Vagina (tissue), 2 donors: ENCODE results near the gene COTL1. TPM values are rescaled to one million over a fixed set of nuclear protein-coding genes. Genes with fewer than 3 reads are reported as not detected.
"Not testable (repeated sequence)": the region's sequence is repeated elsewhere in the genome, so short reads cannot be mapped to it uniquely, and the experiment has no call there.

ENCODE experiments used
- DNase-seq, 2 donors: peaks; one replicate each; pipeline ENCODE4 v3.0.0-alpha.2; 2017; ENCODE audit errors: extremely low spot score in 2 of 2
- H3K27ac ChIP-seq: fragments of 200-600 bp; sonication (generic); one replicate; pipeline ENCODE4 v1.5.1; 2019
- H3K27me3 ChIP-seq: fragments of 200-600 bp; sonication (generic); one replicate; pipeline ENCODE4 v1.5.1; 2019
- H3K36me3 ChIP-seq, 2 donors: fragments of 200-600 bp; sonication (generic); one replicate each; pipeline ENCODE4 v1.5.1; 2017 to 2019
- H3K4me1 ChIP-seq: fragments of 200-600 bp; sonication (generic); one replicate; pipeline ENCODE4 v1.5.1; 2019
- H3K4me3 ChIP-seq, 2 donors: fragments of 200-600 bp; sonication (generic); 1 replicate in 1 of 2; 2 replicates in 1 of 2; pipeline ENCODE4 v1.5.1; 2016 to 2019
- H3K9me3 ChIP-seq: fragments of 200-600 bp; sonication (generic); one replicate; pipeline ENCODE4 v1.5.1; 2019
- CTCF ChIP-seq, 3 experiments: fragments of 450-650 bp in 2 of 3; fragments of 200-600 bp in 1 of 3; sonication (generic) in 1 of 3; IDR thresholded peaks; one replicate each; pipeline ENCODE4 v1.5.1; 2017 to 2019; ENCODE audit warnings: antibody characterized with exemption in 3 of 3, mild to moderate bottlenecking in 2 of 3, moderate library complexity in 2 of 3
- POLR2A ChIP-seq, 2 donors: fragments of 450-650 bp; IDR thresholded peaks; one replicate each; pipeline ENCODE4 v1.6.1; 2017; ENCODE audit warnings: antibody characterized with exemption in 2 of 2, mild to moderate bottlenecking in 2 of 2, moderate library complexity in 2 of 2
- POLR2AphosphoS5 ChIP-seq, 2 donors: sonication (generic); formaldehyde crosslinking; IDR thresholded peaks; one replicate each; pipeline ENCODE4 v1.9.0; 2017; ENCODE audit warnings: antibody characterized with exemption in 2 of 2, mild to moderate bottlenecking in 2 of 2, low read depth in 1 of 2; ENCODE audit not compliant: insufficient read depth in 1 of 2
- intact Hi-C: fragments of 100-400 bp; cut with DNase I; formaldehyde crosslinking; loops from one replicate; pipeline ENCODE4 v1.15.1; 2023
- total RNA-seq: library from RNA; depleted of rRNA; stranded (reverse); fragments of >200 nt; gene quantifications from one replicate; pipeline ENCODE4 v1.2.3, GENCODE V29; 2016

Gene COTL1
- total RNA-seq, 1 donor from 2014 or later, result 67.8 TPM

- Histone ChIP-seq H3K4me3 (no peak overlapping the region), H3K4me1 (no peaks in the 10 kb centered on the region), H3K27ac (no peak overlapping the region), H3K9me3 (no peaks in the 10 kb centered on the region), H3K36me3 (no peaks in the 10 kb centered on the region), H3K27me3 (no peaks in the 10 kb centered on the region)
- no peak for TF ChIP-seq CTCF (IDR thresholded peaks at IDR 0.05)
- TF ChIP-seq POLR2AphosphoS5 (IDR thresholded peaks at IDR 0.05; ENCODE audit: insufficient read depth in 1 of 2, low read depth in 1 of 2), result no peak
- no peak for TF ChIP-seq POLR2A (IDR thresholded peaks at IDR 0.05)
- intact Hi-C loops, result no loop called here
- no peak for DNase-seq
Observed at GRCh38 chr16:84559311-84559932, 58.5 kb downstream of the COTL1 start.

DNA sequence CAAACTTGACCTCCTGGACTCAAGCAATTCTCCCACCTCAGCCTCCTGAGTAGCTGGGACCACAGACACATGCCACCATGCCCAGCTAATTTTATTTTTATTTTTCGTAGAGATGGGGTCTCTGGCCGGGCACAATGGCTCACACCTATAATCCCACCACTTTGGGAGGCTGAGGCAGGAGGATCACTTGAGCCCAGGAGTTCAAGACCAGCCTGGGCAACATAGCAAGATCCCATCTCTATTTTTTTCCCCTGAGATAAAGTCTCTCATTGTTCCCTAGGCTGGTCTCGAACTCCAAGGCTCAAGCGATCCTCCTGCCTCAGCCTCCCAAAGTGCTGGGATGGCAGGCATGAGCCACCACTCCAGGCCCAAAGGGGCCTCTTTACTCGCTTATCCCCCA, 59.0 kb downstream of the COTL1 start:
- H3K4me1 ChIP-seq, H3K9me3 ChIP-seq, DNase-seq, H3K27ac ChIP-seq, intact Hi-C loops, H3K27me3 ChIP-seq, H3K36me3 ChIP-seq, H3K4me3 ChIP-seq: not testable (repeated sequence)

DNA sequence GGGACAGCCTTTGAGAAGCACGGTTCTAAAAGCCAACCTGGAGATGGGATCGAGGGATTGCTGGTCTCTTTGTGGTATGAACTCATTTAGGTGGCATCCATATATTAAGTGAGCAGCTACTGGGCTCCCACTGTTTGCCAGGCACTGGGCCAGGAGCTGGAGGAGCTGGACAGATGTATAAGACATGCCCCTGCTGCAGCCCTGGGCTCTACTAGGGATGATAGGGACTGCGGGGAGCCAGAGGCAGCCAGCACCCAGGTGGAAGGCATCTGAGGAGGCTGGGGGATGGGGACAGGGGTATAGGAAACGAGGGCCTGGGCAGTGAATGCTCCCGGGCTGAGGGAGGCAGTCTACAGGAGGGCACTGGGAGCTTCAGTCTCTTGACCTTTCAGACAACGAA, 60.4 kb downstream of the COTL1 start:
- no peaks in the 10 kb centered on the region for H3K27me3 ChIP-seq
- intact Hi-C loops, result no loop called here
- TF ChIP-seq POLR2A (IDR thresholded peaks at IDR 0.05) (no peak), POLR2AphosphoS5 (IDR thresholded peaks at IDR 0.05; ENCODE audit: insufficient read depth in 1 of 2, low read depth in 1 of 2) (no peak), CTCF (IDR thresholded peaks at IDR 0.05) (no peak)
- DNase-seq, result no peak
- H3K36me3 ChIP-seq, result no peaks in the 10 kb centered on the region
- H3K4me1 ChIP-seq, result no peaks in the 10 kb centered on the region
- H3K27ac ChIP-seq, result no peak overlapping the region
- no peak overlapping the region for H3K4me3 ChIP-seq
- H3K9me3 ChIP-seq, result no peaks in the 10 kb centered on the region

DNA sequence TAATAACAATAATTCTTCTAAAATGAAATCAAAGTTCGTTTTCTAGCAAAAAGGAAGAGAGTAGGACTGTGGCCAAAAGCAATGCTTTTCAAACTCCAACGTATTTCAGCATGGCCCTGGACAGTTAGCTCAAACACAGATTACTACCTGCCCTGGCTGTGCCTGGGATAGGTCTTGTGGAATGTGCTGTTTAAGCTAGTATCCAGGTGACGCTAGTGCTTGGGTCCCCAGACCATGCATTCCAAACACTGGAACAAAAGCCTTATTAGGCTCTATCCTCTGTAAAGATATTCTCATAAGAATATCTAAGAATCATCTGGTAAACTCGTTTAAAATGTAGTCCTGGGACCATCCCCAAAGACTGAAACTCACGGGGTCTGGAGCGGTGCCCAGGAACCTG, 60.8 kb downstream of the COTL1 start:
- no peak for DNase-seq
- Histone ChIP-seq H3K36me3 (no peaks in the 10 kb centered on the region), H3K4me1 (no peaks in the 10 kb centered on the region), H3K27me3 (no peaks in the 10 kb centered on the region), H3K9me3 (no peaks in the 10 kb centered on the region), H3K27ac (no peak overlapping the region), H3K4me3 (no peak overlapping the region)
- intact Hi-C loops, result no loop called here
- no peak for TF ChIP-seq POLR2A (IDR thresholded peaks at IDR 0.05)

DNA sequence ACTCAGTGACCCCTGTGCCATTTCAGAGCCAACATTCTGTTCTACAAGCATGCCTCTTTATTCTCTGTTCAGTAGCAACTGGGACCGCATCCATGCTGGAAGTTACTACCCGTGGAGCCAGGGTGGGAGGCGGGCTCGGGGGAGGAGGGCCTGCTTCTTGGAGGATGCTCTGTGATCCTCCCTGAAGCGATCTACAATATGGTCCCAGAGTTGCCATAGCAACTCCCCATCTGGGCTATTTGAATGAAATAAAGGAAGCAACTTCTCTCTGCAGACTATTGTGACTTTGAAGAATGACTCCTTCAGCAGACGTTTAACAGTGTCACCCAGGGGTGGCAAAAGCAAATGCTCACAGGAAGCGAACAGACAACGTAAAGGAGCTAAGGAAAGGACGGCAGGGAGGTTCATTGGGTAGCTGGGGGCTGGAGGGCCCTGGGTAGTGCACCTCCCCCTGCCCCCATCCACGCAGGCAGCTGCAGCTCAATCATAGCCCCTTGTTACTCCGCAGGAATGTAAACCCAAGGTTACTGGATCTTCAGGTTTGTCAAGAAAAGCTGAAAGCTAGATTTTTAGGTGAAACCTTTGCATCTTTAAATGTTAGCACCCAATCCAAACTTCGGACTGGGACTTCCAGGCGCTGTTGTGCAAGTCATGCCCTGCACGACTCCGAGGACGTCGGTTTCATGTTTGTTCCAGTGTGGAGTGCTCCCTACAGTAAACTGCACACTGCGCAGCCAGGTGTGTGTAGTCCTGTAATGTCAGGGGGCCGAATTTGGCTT, 62.3 kb downstream of the COTL1 start:
- H3K27me3 ChIP-seq, result no peaks in the 10 kb centered on the region
- no peak for DNase-seq
- TF ChIP-seq POLR2A (IDR thresholded peaks at IDR 0.05) (no peak), CTCF (IDR thresholded peaks at IDR 0.05) (no peak), POLR2AphosphoS5 (IDR thresholded peaks at IDR 0.05; ENCODE audit: insufficient read depth in 1 of 2, low read depth in 1 of 2) (no peak)
- H3K4me3 ChIP-seq, result no peak overlapping the region
- H3K27ac ChIP-seq, result no peak overlapping the region
- no peaks in the 10 kb centered on the region for H3K36me3 ChIP-seq
- H3K9me3 ChIP-seq, result no peaks in the 10 kb centered on the region
- no peaks in the 10 kb centered on the region for H3K4me1 ChIP-seq
- intact Hi-C loops, result no loop called here

DNA sequence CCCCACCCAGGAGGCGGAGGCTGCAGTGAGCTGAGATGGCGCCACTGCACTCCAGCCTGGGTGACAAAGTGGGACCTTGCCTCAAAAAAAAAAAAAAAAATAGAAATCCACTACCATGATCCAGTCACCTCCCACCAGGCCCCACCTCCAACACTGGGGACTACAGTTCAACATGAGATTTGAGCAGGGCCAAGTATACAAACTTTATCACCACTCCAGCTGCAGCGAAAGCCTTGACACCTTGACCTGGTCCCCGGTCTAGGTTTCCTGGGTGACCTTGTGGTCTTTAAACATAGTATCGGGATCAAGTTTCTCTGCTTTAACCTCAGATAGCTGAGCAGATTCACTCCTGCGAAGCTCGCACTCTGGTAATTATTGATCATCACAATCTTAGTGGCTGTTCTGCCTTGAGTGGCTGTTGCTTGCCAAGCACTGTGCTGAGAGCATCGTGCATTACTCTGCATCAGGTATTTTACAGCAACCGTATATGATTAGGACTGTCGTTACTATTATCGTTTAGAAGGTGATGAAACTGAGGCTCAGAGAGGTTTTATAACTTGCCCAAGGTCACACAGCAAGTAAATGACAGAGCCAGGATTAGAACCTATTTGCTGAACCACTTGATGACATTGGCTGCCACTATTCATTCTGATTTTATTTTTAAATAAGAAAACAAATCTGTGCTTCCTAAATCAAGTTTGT, 63.1 kb downstream of the COTL1 start:
- H3K9me3 ChIP-seq, result no peaks in the 10 kb centered on the region
- no peaks in the 10 kb centered on the region for H3K27me3 ChIP-seq
- TF ChIP-seq POLR2A (IDR thresholded peaks at IDR 0.05) (no peak), POLR2AphosphoS5 (IDR thresholded peaks at IDR 0.05; ENCODE audit: insufficient read depth in 1 of 2, low read depth in 1 of 2) (no peak), CTCF (IDR thresholded peaks at IDR 0.05) (no peak)
- no peak overlapping the region for H3K27ac ChIP-seq
- no peak overlapping the region for H3K4me3 ChIP-seq
- H3K4me1 ChIP-seq, result no peaks in the 10 kb centered on the region
- DNase-seq, result no peak
- intact Hi-C loops, result no loop called here
- H3K36me3 ChIP-seq, result no peaks in the 10 kb centered on the region
